ENCODE results near the gene TTLL8.

TTLL8 gene

DNA sequence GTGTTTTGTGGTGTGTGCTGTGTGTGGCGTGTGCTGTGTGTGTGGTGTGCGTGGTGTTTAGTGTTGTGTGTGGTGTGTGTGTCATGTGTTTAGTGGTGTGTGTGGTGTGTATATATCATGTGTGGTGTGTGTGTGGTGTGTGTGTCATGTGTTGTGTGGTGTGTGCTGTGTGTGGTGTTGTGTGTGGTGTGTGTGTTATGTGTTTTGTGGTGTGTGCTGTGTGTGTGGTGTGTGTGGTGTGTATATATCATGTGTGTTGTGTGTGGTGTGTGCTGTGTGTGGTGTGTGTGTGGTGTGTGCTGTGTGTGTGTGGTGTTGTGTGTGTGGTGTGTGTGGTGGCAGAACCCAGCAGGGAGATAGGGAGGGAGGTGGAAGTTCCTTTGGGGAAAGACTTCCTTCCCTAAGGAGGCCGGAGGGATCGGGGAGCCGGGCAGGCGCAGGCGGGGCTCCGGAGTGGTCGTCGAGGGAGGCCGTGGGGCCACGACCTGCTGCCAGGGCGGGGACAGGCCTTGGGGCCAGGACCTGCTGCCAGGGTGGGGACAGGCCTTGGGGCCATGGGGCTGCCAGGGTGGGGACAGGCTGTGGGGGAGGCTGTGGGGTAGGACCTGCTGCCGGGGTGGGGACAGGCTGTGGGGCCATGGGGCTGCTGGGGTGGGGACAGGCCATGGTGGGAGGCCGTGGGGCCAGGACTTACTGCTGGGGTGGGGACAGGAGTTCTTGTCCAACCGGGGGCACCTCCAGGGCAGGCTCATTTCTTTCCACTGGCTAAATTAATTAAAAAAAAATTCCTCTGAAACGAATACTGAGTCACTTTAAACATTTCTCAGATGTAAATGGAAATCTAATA, 82.3 kb downstream of the TTLL8 start (continued):
- TF ChIP-seq, protein P1, sequence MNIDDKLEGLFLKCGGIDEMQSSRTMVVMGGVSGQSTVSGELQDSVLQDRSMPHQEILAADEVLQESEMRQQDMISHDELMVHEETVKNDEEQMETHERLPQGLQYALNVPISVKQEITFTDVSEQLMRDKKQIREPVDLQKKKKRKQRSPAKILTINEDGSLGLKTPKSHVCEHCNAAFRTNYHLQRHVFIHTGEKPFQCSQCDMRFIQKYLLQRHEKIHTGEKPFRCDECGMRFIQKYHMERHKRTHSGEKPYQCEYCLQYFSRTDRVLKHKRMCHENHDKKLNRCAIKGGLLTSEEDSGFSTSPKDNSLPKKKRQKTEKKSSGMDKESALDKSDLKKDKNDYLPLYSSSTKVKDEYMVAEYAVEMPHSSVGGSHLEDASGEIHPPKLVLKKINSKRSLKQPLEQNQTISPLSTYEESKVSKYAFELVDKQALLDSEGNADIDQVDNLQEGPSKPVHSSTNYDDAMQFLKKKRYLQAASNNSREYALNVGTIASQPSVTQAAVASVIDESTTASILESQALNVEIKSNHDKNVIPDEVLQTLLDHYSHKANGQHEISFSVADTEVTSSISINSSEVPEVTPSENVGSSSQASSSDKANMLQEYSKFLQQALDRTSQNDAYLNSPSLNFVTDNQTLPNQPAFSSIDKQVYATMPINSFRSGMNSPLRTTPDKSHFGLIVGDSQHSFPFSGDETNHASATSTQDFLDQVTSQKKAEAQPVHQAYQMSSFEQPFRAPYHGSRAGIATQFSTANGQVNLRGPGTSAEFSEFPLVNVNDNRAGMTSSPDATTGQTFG (tag by site-specific recombination; IDR thresholded peaks at IDR 0.05; ENCODE audit: borderline replicate concordance) = peak; percentile 26; the same call in 1 of the 2 replicates
- peak; percentile 85; the same call in 1 of the 2 replicates for TF ChIP-seq ZNF311 (tag by site-specific recombination; IDR thresholded peaks at IDR 0.05; ENCODE audit: borderline replicate concordance)
- peak; percentile 88 for TF ChIP-seq GLIS2 (tag by site-specific recombination; IDR thresholded peaks at IDR 0.05)
- no peak; the same call in 1 of the 2 replicates for TF ChIP-seq ZBTB8A (tag by site-specific recombination; IDR thresholded peaks at IDR 0.05)
- TF ChIP-seq, protein P2, sequence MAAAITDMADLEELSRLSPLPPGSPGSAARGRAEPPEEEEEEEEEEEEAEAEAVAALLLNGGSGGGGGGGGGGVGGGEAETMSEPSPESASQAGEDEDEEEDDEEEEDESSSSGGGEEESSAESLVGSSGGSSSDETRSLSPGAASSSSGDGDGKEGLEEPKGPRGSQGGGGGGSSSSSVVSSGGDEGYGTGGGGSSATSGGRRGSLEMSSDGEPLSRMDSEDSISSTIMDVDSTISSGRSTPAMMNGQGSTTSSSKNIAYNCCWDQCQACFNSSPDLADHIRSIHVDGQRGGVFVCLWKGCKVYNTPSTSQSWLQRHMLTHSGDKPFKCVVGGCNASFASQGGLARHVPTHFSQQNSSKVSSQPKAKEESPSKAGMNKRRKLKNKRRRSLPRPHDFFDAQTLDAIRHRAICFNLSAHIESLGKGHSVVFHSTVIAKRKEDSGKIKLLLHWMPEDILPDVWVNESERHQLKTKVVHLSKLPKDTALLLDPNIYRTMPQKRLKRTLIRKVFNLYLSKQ (tag by site-specific recombination; IDR thresholded peaks at IDR 0.05; ENCODE audit: borderline replicate concordance) = no peak
- TF ChIP-seq GLI4 (tag by site-specific recombination; IDR thresholded peaks at IDR 0.05) = peak; percentile 93
- TF ChIP-seq SP7 (tag by site-specific recombination; IDR thresholded peaks at IDR 0.05) = no peak; the same call in 1 of the 2 replicates
- peak; percentile 97; the same call in 1 of the 2 replicates for TF ChIP-seq ZBTB7A (tag by site-specific recombination; IDR thresholded peaks at IDR 0.05; ENCODE audit: low read depth)
- 0 out of 2 replicates have a peak, but pooled peaks have one; percentile 13 for TF ChIP-seq ZNF76 (tag by site-specific recombination; IDR thresholded peaks at IDR 0.05; ENCODE audit: borderline replicate concordance, low read depth)
- TF ChIP-seq, protein P3, sequence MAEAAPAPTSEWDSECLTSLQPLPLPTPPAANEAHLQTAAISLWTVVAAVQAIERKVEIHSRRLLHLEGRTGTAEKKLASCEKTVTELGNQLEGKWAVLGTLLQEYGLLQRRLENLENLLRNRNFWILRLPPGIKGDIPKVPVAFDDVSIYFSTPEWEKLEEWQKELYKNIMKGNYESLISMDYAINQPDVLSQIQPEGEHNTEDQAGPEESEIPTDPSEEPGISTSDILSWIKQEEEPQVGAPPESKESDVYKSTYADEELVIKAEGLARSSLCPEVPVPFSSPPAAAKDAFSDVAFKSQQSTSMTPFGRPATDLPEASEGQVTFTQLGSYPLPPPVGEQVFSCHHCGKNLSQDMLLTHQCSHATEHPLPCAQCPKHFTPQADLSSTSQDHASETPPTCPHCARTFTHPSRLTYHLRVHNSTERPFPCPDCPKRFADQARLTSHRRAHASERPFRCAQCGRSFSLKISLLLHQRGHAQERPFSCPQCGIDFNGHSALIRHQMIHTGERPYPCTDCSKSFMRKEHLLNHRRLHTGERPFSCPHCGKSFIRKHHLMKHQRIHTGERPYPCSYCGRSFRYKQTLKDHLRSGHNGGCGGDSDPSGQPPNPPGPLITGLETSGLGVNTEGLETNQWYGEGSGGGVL (tag by site-specific recombination; IDR thresholded peaks at IDR 0.05) = peak; percentile 36
- TF ChIP-seq, protein P4, sequence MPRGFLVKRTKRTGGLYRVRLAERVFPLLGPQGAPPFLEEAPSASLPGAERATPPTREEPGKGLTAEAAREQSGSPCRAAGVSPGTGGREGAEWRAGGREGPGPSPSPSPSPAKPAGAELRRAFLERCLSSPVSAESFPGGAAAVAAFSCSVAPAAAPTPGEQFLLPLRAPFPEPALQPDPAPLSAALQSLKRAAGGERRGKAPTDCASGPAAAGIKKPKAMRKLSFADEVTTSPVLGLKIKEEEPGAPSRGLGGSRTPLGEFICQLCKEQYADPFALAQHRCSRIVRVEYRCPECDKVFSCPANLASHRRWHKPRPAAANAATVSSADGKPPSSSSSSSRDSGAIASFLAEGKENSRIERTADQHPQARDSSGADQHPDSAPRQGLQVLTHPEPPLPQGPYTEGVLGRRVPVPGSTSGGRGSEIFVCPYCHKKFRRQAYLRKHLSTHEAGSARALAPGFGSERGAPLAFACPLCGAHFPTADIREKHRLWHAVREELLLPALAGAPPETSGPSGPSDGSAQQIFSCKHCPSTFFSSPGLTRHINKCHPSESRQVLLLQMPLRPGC (tag by site-specific recombination; IDR thresholded peaks at IDR 0.05) = peak; percentile 88
- no peak for TF ChIP-seq REPIN1 (tag by site-specific recombination; IDR thresholded peaks at IDR 0.05; ENCODE audit: low read depth)
- TF ChIP-seq, protein P5, sequence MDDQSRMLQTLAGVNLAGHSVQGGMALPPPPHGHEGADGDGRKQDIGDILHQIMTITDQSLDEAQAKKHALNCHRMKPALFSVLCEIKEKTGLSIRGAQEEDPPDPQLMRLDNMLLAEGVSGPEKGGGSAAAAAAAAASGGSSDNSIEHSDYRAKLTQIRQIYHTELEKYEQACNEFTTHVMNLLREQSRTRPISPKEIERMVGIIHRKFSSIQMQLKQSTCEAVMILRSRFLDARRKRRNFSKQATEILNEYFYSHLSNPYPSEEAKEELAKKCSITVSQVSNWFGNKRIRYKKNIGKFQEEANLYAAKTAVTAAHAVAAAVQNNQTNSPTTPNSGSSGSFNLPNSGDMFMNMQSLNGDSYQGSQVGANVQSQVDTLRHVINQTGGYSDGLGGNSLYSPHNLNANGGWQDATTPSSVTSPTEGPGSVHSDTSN (CRISPR knock-in tag; IDR thresholded peaks at IDR 0.05) = no peak
- peak; percentile 54 for TF ChIP-seq ZIC2 (tag by site-specific recombination; IDR thresholded peaks at IDR 0.05)
- TF ChIP-seq ZNF777 (tag by site-specific recombination; IDR thresholded peaks at IDR 0.05; ENCODE audit: borderline replicate concordance) = peak; percentile 55; the same call in 1 of the 2 replicates
- TF ChIP-seq PRDM1 (tag by site-specific recombination; IDR thresholded peaks at IDR 0.05) = no peak; the same call in 1 of the 2 replicates
- no peak for TF ChIP-seq IKZF3 (tag by site-specific recombination; IDR thresholded peaks at IDR 0.05)
- no peak for TF ChIP-seq ZNF175 (tag by site-specific recombination; IDR thresholded peaks at IDR 0.05)
- peak; percentile 54; the same call in 1 of the 2 replicates for TF ChIP-seq ZNF514 (tag by site-specific recombination; IDR thresholded peaks at IDR 0.05)
- no peak for TF ChIP-seq ZNF544 (tag by site-specific recombination; IDR thresholded peaks at IDR 0.05)
- TF ChIP-seq ZNF791 (tag by site-specific recombination; IDR thresholded peaks at IDR 0.05) = no peak
- TF ChIP-seq ZNF501 (tag by site-specific recombination; IDR thresholded peaks at IDR 0.05) = 0 out of 2 replicates have a peak, but pooled peaks have one; percentile 24
- TF ChIP-seq ZNF560 (tag by site-specific recombination; IDR thresholded peaks at IDR 0.05; ENCODE audit: borderline replicate concordance) = no peak
- TF ChIP-seq ZNF335 (tag by site-specific recombination; conservative IDR thresholded peaks at IDR 0.05) = no peak
- peak; percentile 87; the same call in 1 of the 2 replicates for TF ChIP-seq ZNF670 (tag by site-specific recombination; IDR thresholded peaks at IDR 0.05; ENCODE audit: low read depth)
- TF ChIP-seq KLF8 (tag by site-specific recombination; IDR thresholded peaks at IDR 0.05) = peak; percentile 66; the same call in 1 of the 2 replicates
- TF ChIP-seq ZNF747 (tag by site-specific recombination; IDR thresholded peaks at IDR 0.05) = 0 out of 2 replicates have a peak, but pooled peaks have one; percentile 67

Measured in HEK293 (cell line).